Retinal pigment epithelial cell (primary cell): Measurements from ENCODE around the gene REC114.

Experiments used
- DNase-seq: peaks from one replicate; pipeline ENCODE4 v3.0.0-alpha.2; 2010; ENCODE audit warnings: low read depth
- H3K4me3 ChIP-seq: 2 replicates; pipeline ENCODE4 v1.5.1; 2011; ENCODE audit warnings: mild to moderate bottlenecking, low read length, control low read depth, moderate library complexity
- CTCF ChIP-seq: conservative IDR thresholded peaks from 2 replicates; pipeline ENCODE4 v1.5.1; 2011; ENCODE audit warnings: low read depth, low read length, control low read depth, inconsistent platforms

The REC114 gene

GRCh38 chr15:73607843-73608242, 164.9 kb downstream of the REC114 start:
- no peak overlapping the region for H3K4me3 ChIP-seq
- no peak for TF ChIP-seq CTCF
- no peak for DNase-seq

GRCh38 chr15:73608475-73608874, 165.5 kb downstream of the REC114 start:
- DNase-seq: no peak
- no peak for TF ChIP-seq CTCF
- no peak overlapping the region for H3K4me3 ChIP-seq

- TF ChIP-seq CTCF: no peak
Measured at GRCh38 chr15:73608941-73609340, 166.0 kb downstream of the REC114 start.

More at GRCh38 chr15:73608941-73609340, 166.0 kb downstream of the REC114 start:
- no peak for DNase-seq
- H3K4me3 ChIP-seq: no peak overlapping the region
